Thoracic aorta (tissue), 2 donors: ENCODE data around the gene PTX3. TPM values are rescaled to one million over a fixed set of nuclear protein-coding genes. Genes with fewer than 3 reads are reported as not detected.

Source experiments
- ATAC-seq: fragments of 150-250 bp; one replicate; pipeline ENCODE4 v1.8.0; 2017; ENCODE audit warnings: low read depth; ENCODE audit not compliant: insufficient number of reproducible peaks, low FRiP score
- DNase-seq: peaks from one replicate; pipeline ENCODE4 v3.0.0-alpha.2; 2020; ENCODE audit warnings: low spot score
- H3K27ac ChIP-seq, 2 donors: fragments of 200-600 bp; sonication (generic); 1 replicate in 1 of 2; 2 replicates in 1 of 2; pipeline ENCODE4 v1.5.1; 2016; ENCODE audit warnings: mild to moderate bottlenecking in 2 of 2, moderate library complexity in 2 of 2
- H3K27me3 ChIP-seq: fragments of 200-600 bp; sonication (generic); replicated peaks from 2 replicates; pipeline ENCODE4 v1.6.0; 2016; ENCODE audit warnings: mild to moderate bottlenecking; ENCODE audit not compliant: insufficient read depth
- H3K36me3 ChIP-seq: fragments of 200-600 bp; sonication (generic); one replicate; pipeline ENCODE4 v1.5.1; 2016
- H3K4me1 ChIP-seq, 2 donors: fragments of 200-600 bp; sonication (generic); 1 replicate in 1 of 2; 2 replicates in 1 of 2; pipeline versions ENCODE4 v1.5.1 to v1.6.0; 2016; ENCODE audit warnings: low read depth in 2 of 2, mild to moderate bottlenecking in 1 of 2; ENCODE audit not compliant: control insufficient read depth in 1 of 2
- H3K4me3 ChIP-seq: fragments of 200-600 bp; sonication (generic); 2 replicates; pipeline ENCODE4 v1.5.1; 2016; ENCODE audit warnings: mild to moderate bottlenecking
- H3K9me3 ChIP-seq: fragments of 200-600 bp; sonication (generic); 2 replicates; pipeline ENCODE4 v1.5.1; 2016
- total RNA-seq, 2 donors: library from RNA; depleted of rRNA; stranded (reverse); fragments of >200 nt; gene quantifications; one replicate each; pipeline versions ENCODE4 v1.1.0 to v1.2.3, GENCODE V29; 2016
- TF ChIP-seq, protein P1 (sequence below): fragments of 200-600 bp; sonication (generic); IDR thresholded peaks from one replicate; pipeline ENCODE4 v1.5.1; 2019; ENCODE audit warnings: antibody characterized with exemption

The PTX3 gene
- total RNA-seq, 2 donors from 2014 or later: 5.0 to 175 TPM

DNA sequence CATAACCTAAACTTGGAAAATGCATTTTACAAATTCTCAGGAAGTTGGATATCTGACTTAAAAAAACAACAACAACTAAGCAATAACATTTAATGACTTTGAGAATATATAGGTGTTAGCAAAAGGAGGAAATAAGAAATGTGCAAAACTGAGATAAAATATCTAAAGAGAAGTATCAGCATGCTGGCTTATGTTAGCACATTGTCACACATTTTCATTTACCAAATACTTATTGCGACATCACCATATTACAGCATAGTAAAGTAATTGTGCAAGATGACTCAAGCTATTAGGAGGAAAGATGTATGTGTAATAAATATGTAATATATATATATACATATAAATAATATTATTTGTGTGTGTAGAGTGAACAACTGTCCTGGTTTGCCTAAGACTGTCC, 9.2 kb downstream of the PTX3 start:
- no peaks in the 10 kb centered on the region for H3K36me3 ChIP-seq
- no peaks in the 10 kb centered on the region for H3K4me1 ChIP-seq
- H3K9me3 ChIP-seq: no peaks in the 10 kb centered on the region
- H3K27ac ChIP-seq: no peak overlapping the region
- H3K27me3 ChIP-seq: no peaks in the 10 kb centered on the region
- ATAC-seq (no peak), DNase-seq (no peak)
- H3K4me3 ChIP-seq: no peak overlapping the region
- TF ChIP-seq, protein P1, sequence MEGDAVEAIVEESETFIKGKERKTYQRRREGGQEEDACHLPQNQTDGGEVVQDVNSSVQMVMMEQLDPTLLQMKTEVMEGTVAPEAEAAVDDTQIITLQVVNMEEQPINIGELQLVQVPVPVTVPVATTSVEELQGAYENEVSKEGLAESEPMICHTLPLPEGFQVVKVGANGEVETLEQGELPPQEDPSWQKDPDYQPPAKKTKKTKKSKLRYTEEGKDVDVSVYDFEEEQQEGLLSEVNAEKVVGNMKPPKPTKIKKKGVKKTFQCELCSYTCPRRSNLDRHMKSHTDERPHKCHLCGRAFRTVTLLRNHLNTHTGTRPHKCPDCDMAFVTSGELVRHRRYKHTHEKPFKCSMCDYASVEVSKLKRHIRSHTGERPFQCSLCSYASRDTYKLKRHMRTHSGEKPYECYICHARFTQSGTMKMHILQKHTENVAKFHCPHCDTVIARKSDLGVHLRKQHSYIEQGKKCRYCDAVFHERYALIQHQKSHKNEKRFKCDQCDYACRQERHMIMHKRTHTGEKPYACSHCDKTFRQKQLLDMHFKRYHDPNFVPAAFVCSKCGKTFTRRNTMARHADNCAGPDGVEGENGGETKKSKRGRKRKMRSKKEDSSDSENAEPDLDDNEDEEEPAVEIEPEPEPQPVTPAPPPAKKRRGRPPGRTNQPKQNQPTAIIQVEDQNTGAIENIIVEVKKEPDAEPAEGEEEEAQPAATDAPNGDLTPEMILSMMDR: no peak

DNA sequence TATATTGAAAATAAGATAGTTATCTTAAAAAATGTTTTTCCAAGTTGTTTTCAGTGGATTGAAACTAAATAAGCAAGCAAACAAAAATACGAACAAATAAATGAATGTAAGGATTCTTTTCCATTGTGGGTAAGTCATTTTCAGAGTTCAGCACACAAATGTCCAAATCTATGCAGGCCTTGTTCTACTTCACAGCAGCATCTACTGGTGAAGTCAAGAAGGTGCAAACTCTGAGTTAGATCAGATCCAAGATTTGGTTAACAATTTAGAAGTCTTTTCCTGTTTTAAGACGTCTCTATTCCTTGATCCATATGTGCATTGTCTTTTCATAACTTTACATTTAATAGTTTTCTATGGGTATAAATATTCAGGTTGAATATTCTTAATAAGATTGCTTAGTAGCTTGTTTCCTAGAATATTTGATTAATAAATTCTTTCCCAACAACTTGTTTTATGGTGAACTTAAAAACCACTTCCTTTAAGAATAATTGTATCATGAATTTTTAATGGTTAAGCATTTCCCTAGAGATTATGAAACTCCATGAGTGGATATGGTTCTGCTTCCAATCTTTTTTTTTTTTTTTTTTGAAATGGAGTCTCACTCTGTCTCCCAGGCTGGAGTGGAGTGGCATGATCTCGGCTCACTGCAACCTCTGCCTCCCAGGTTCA, 10.5 kb downstream of the PTX3 start:
- no peaks in the 10 kb centered on the region for H3K4me1 ChIP-seq
- no peak for ATAC-seq
- no peak overlapping the region for H3K27ac ChIP-seq
- TF ChIP-seq, protein P1: peak; percentile 41
- no peaks in the 10 kb centered on the region for H3K9me3 ChIP-seq
- no peaks in the 10 kb centered on the region for H3K27me3 ChIP-seq
- H3K36me3 ChIP-seq: no peaks in the 10 kb centered on the region
- no peak for DNase-seq
- no peak overlapping the region for H3K4me3 ChIP-seq

DNA sequence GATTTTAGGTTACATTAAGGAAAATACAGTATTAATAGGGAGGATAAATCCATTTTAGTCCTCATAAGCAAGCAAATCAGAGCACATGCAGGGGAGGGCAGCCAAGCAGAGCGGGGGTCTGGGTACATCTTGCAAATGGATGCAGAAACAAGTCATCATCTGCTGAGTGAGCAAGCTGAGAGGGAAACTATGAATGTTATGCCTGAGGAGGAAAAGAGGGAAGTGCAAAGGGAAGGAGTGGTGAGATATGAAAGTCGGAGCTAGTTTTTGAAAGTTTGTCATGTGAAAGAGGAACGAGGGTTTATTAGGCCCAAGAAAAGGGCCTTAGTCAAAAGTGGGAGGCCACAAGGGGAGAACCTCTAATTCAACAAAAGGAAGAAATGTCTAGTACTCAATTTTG, 15.4 kb downstream of the PTX3 start:
- H3K27me3 ChIP-seq: no peaks in the 10 kb centered on the region
- no peak overlapping the region for H3K4me3 ChIP-seq
- ATAC-seq: no peak
- no peak overlapping the region for H3K27ac ChIP-seq
- H3K36me3 ChIP-seq: no peaks in the 10 kb centered on the region
- no peaks in the 10 kb centered on the region for H3K9me3 ChIP-seq
- H3K4me1 ChIP-seq: no peaks in the 10 kb centered on the region
- TF ChIP-seq, protein P1: no peak
- DNase-seq: no peak

DNA sequence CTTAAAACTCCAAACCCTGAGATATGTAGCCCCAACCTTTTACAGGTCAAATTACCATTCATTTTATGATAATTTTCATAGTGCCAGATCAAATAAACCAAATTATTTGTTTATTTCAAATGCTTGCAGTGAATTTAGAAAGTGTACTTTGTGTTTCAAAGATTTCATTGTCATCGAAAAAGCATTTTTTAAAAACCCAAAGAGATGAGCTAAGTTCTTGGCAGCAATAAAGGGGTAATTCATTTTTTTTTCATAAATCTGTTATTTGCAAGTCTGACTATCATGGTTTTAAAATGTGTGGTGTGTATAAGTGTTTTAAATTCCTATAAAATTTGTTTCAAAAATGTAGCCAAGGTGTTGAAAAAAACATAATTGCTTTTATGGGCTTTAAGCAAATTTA, 17.2 kb downstream of the PTX3 start:
- Histone ChIP-seq H3K4me1 (no peaks in the 10 kb centered on the region), H3K4me3 (no peak overlapping the region), H3K36me3 (no peaks in the 10 kb centered on the region), H3K27ac (no peak overlapping the region), H3K9me3 (no peaks in the 10 kb centered on the region), H3K27me3 (no peaks in the 10 kb centered on the region)
- DNase-seq (no peak), ATAC-seq (no peak)
- TF ChIP-seq, protein P1: no peak

DNA sequence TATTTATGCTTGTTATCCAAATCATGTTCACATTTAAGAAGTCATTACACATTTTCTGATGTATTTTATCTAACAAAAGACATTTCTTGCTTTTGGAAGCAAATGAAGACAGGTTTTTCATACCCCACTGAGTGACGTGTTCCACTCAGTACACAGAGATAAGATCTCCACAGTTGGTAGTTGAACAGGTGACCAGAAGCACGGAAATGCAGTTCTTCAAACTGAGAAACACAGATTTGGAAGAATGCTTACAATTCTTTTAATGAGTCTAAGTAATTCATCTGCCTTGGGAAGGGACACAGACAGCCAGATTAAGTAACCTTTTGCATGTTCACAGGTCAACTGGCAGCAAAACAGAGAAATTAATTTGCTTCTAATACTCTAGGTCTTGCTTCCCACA, 23.1 kb downstream of the PTX3 start:
- DNase-seq (no peak), ATAC-seq (no peak)
- Histone ChIP-seq H3K27me3 (no peaks in the 10 kb centered on the region), H3K9me3 (no peaks in the 10 kb centered on the region), H3K27ac (no peak overlapping the region), H3K4me1 (no peaks in the 10 kb centered on the region), H3K36me3 (no peaks in the 10 kb centered on the region), H3K4me3 (no peak overlapping the region)
- TF ChIP-seq, protein P1: no peak
